ENCODE data around the gene NR4A1. TPM values are rescaled to one million over a fixed set of nuclear protein-coding genes. Genes with fewer than 3 reads are reported as not detected.

Gene NR4A1
- total RNA-seq, 1 experiment from 2014 or later, result 25.8 TPM

DNA sequence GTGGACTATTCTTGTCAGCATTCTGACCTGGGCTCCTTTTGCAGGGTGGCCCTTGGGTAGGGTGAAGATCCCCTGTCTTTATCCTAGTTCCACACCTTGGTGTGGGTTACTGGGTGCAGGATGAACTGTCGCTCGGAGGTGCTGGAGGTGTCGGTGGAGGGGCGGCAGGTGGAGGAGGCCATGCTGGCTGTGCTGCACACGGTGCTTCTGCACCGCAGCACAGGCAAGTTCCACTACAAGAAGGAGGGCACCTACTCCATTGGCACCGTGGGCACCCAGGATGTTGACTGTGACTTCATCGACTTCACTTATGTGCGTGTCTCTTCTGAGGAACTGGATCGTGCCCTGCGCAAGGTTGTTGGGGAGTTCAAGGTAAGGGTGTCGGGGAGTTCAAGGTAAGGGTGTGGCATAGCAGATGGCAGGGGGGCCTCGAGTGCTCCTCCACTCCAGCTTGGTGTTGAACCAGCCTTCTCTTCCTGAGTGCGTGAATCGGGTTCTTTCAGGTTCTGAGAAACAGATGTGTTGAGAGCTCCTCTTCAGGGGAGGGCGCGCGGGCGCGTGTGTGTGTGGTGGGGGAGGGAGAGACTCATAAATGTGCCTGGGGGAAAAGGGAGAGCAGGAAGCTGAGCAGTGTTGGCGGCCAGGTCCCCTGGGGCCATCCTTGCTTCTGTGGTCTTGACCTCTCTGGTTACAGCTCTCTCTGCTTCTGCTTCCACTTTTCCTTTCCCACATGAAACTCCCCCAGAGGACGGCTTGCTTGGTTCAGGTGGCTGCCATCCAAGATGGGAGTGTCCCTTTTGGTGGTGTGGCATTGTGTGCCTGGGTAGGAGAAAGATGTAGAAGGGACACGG is 22.5 kb downstream of the NR4A1 start:
- Histone ChIP-seq H2AK5ac (ENCODE audit: insufficient read length, low read length) (no peak overlapping the region), H3K27me3 (ENCODE audit: insufficient read depth, low read length) (no peaks in the 10 kb centered on the region), H4K5ac (ENCODE audit: insufficient read length, low read depth, low read length) (no peak overlapping the region), H3K9ac (ENCODE audit: extremely low read depth, insufficient read length, low read length) (no peak overlapping the region), H3K4me1 (ENCODE audit: insufficient read depth, low read length) (no peaks in the 10 kb centered on the region), H3K79me2 (ENCODE audit: insufficient read depth, low read length) (peaks cover 11% of the 10 kb centered on the region; the same call in 1 of the 2 replicates), H3K18ac (ENCODE audit: insufficient read length, low read depth, low read length) (no peak overlapping the region), H3T11ph (ENCODE audit: low read length) (no peak overlapping the region), H4K8ac (replicated peaks; ENCODE audit: insufficient read length, low read depth, low read length) (no peak overlapping the region), H2AFZ (ENCODE audit: low read length) (no peak overlapping the region), H3K23me2 (ENCODE audit: insufficient read length, low read depth, low read length, poor library complexity, severe bottlenecking) (peaks cover 7% of the 10 kb centered on the region), H4K20me1 (ENCODE audit: control insufficient read depth, insufficient read depth, insufficient read length) (peaks cover 2% of the 10 kb centered on the region), H3K79me1 (ENCODE audit: insufficient read depth, low read depth, low read length, poor library complexity, severe bottlenecking) (no peaks in the 10 kb centered on the region), H3K56ac (ENCODE audit: insufficient read length, low read depth, low read length) (no peak overlapping the region), H2BK120ac (ENCODE audit: low read depth, low read length, poor library complexity, severe bottlenecking) (no peak overlapping the region), H3K9me3 (ENCODE audit: control insufficient read depth, low read depth, low read length) (no peaks in the 10 kb centered on the region), H4K91ac (ENCODE audit: insufficient read length, low read depth, low read length) (no peak overlapping the region), H2BK15ac (ENCODE audit: low read depth, low read length) (no peak overlapping the region), H2BK5ac (ENCODE audit: insufficient read length, low read length) (no peak overlapping the region), H3K23ac (ENCODE audit: insufficient read length, low read depth, low read length) (no peak overlapping the region), H3K14ac (ENCODE audit: insufficient read depth, low read length) (no peak overlapping the region), H3K27ac (ENCODE audit: insufficient read length, low read depth, low read length) (no peak overlapping the region), H3K4me2 (ENCODE audit: insufficient read depth, insufficient read length, low read length) (no peak overlapping the region), H2BK12ac (ENCODE audit: insufficient read length, low read depth, low read length) (no peak overlapping the region), H3K4ac (ENCODE audit: low read depth, low read length) (no peak overlapping the region), H2BK20ac (ENCODE audit: low read depth, low read length, poor library complexity, severe bottlenecking) (no peak overlapping the region)
- H3K9me3 Mint-ChIP-seq, result no peaks in the 10 kb centered on the region
- WGBS (ENCODE audit: extremely low coverage, insufficient read length, low lambda C conversion rate), result no CpG with 5 or more reads among the region's 23 CpGs
- H3K27me3 Mint-ChIP-seq (ENCODE audit: low read depth), result peaks cover 3% of the 10 kb centered on the region; the same call in 1 of the 2 replicates
- TF ChIP-seq CTCF (conservative IDR thresholded peaks at IDR 0.05), result no peak
- peaks cover 15% of the 10 kb centered on the region in 2 experiments for H3K4me1 Mint-ChIP-seq
- no peak overlapping the region for H3K4me3 Mint-ChIP-seq
- DNase-seq, result no peak
- H3K36me3 Mint-ChIP-seq (ENCODE audit: insufficient read depth in 1 of 3, low read depth in 3 of 3), result peaks cover 41 to 65% (median 58%) of the 10 kb centered on the region in 3 experiments; a peak in 6 of 7 replicates
- H3K27ac Mint-ChIP-seq, result no peak overlapping the region

Measured in H9 (cell line).